IMR-90 (cell line): Measurements from ENCODE around the gene ANKRD13B. TPM values are rescaled to one million over a fixed set of nuclear protein-coding genes. Genes with fewer than 3 reads are reported as not detected.
A peak's percentile ranks its signal among the peaks of the same experiment; 100 is the strongest.

ENCODE experiments used
- ATAC-seq: fragments of 200-7000 bp; cut with Tn5 transposase; 2 replicates; pipeline ENCODE4 v1.9.1; 2020; ENCODE audit warnings: low read depth, mild to moderate bottlenecking, moderate library complexity
- BruUV-seq: library from RNA; stranded (reverse); fragments of 400-500 nt; replicated peaks from 2 replicates; lab custom pipeline; 2021; lab: Mats Ljungman, UMichigan
- CTCF ChIA-PET: fragments of 300-600 bp; formaldehyde crosslinking; extraction: SDS; loops from one replicate; lab custom pipeline; 2021; ENCODE audit warnings: antibody characterized with exemption; lab: Yijun Ruan, JAX
- POLR2A ChIA-PET: fragments of 300-600 bp; sonication (Branson Sonifier 250); formaldehyde crosslinking; loops from one replicate; lab custom pipeline; 2022; ENCODE audit warnings: antibody characterized with exemption; ENCODE audit not compliant: unreplicated experiment; lab: Charles Lee
- DNase-seq: peaks from one replicate; pipeline ENCODE4 v3.0.0; 2013
- H2AFZ ChIP-seq: replicated peaks from 2 replicates; pipeline ENCODE3; 2013; ENCODE audit warnings: low read length, mild to moderate bottlenecking; ENCODE audit not compliant: poor library complexity
- H2AK5ac ChIP-seq: 2 replicates; pipeline ENCODE4 v1.6.1; 2013; ENCODE audit warnings: low read depth, low read length, inconsistent platforms
- H2AK9ac ChIP-seq: replicated peaks from 2 replicates; pipeline ENCODE3; 2013; ENCODE audit warnings: mild to moderate bottlenecking, low read depth, low read length, moderate library complexity; ENCODE audit not compliant: poor library complexity
- H2BK120ac ChIP-seq: 2 replicates; pipeline ENCODE4 v1.6.1; 2013; ENCODE audit warnings: low read depth, low read length, inconsistent platforms
- H2BK15ac ChIP-seq: 3 replicates; pipeline ENCODE4 v1.6.1; 2013; ENCODE audit warnings: low read depth, low read length, inconsistent platforms
- H2BK20ac ChIP-seq: 2 replicates; pipeline ENCODE4 v1.6.1; 2013; ENCODE audit warnings: low read depth, mild to moderate bottlenecking, inconsistent platforms, low read length, moderate library complexity
- H2BK5ac ChIP-seq: 2 replicates; pipeline ENCODE4 v1.6.1; 2013; ENCODE audit warnings: mild to moderate bottlenecking, low read depth, low read length, inconsistent platforms; ENCODE audit not compliant: poor library complexity, severe bottlenecking
- H3K14ac ChIP-seq: replicated peaks from 2 replicates; pipeline ENCODE4 v1.6.1; 2013; ENCODE audit warnings: low read depth, low read length, inconsistent platforms
- H3K18ac ChIP-seq: 2 replicates; pipeline ENCODE4 v1.6.1; 2013; ENCODE audit warnings: low read depth, low read length, control low read depth
- H3K23ac ChIP-seq: 2 replicates; pipeline ENCODE4 v1.6.1; 2013; ENCODE audit warnings: low read depth, low read length, inconsistent platforms
- H3K27ac ChIP-seq: 2 replicates; pipeline ENCODE4 v1.5.1; 2013; ENCODE audit warnings: mild to moderate bottlenecking, control low read depth, low read length; ENCODE audit not compliant: insufficient read depth
- H3K27me3 ChIP-seq: 2 replicates; pipeline ENCODE4 v1.6.1; 2013; ENCODE audit warnings: low read length; ENCODE audit not compliant: control insufficient read depth, insufficient read depth
- H3K36me3 ChIP-seq: 2 replicates; pipeline ENCODE4 v1.6.1; 2013; ENCODE audit warnings: low read length, mixed read lengths; ENCODE audit not compliant: control insufficient read depth, insufficient read depth
- H3K4ac ChIP-seq: 2 replicates; pipeline ENCODE4 v1.6.1; 2013; ENCODE audit warnings: low read depth, low read length, inconsistent platforms
- H3K4me1 ChIP-seq: 2 replicates; pipeline ENCODE4 v1.6.1; 2013; ENCODE audit warnings: low read length, mixed read lengths; ENCODE audit not compliant: control insufficient read depth, insufficient read depth
- H3K4me2 ChIP-seq: 2 replicates; pipeline ENCODE4 v1.6.1; 2013; ENCODE audit warnings: low read depth, mild to moderate bottlenecking, control low read depth, low read length, moderate library complexity
- H3K4me3 ChIP-seq: 2 replicates; pipeline ENCODE4 v1.5.1; 2013; ENCODE audit warnings: low read depth, mild to moderate bottlenecking, control low read depth, low read length, moderate library complexity; ENCODE audit not compliant: insufficient read depth
- H3K56ac ChIP-seq: 2 replicates; pipeline ENCODE4 v1.6.1; 2013; ENCODE audit warnings: low read length, inconsistent platforms; ENCODE audit not compliant: insufficient read depth; ENCODE audit errors: extremely low read depth
- H3K79me1 ChIP-seq, 2 experiments: 2 replicates each; pipeline ENCODE4 v1.6.1; 2013; ENCODE audit warnings: low read length in 2 of 2, inconsistent platforms in 1 of 2, low read depth in 1 of 2
- H3K9ac ChIP-seq: 2 replicates; pipeline ENCODE4 v1.6.1; 2013; ENCODE audit warnings: low read depth, low read length, control low read depth
- H3K9me1 ChIP-seq: 2 replicates; pipeline ENCODE4 v1.6.1; 2013; ENCODE audit warnings: low read length, inconsistent platforms; ENCODE audit not compliant: insufficient read depth
- H3K9me3 ChIP-seq: 2 replicates; pipeline ENCODE4 v1.6.1; 2013; ENCODE audit warnings: low read length; ENCODE audit not compliant: control insufficient read depth, insufficient read depth
- H4K20me1 ChIP-seq: 2 replicates; pipeline ENCODE4 v1.6.1; 2013; ENCODE audit warnings: low read length, inconsistent platforms; ENCODE audit not compliant: insufficient read depth
- H4K5ac ChIP-seq: 2 replicates; pipeline ENCODE4 v1.6.1; 2013; ENCODE audit warnings: mild to moderate bottlenecking, low read depth, low read length, control low read depth
- H4K8ac ChIP-seq, 2 experiments: 2 replicates each; pipeline ENCODE4 v1.6.1; 2013; ENCODE audit warnings: low read depth in 2 of 2, low read length in 2 of 2, control low read depth in 1 of 2, inconsistent platforms in 1 of 2
- H4K91ac ChIP-seq: 2 replicates; pipeline ENCODE4 v1.6.1; 2013; ENCODE audit warnings: low read depth, low read length, inconsistent platforms; ENCODE audit not compliant: insufficient read depth
- CEBPB ChIP-seq: IDR thresholded peaks from 2 replicates; pipeline ENCODE4 v1.6.1; 2012; ENCODE audit warnings: low read depth, low read length, improper control_type of control experiment
- CHD1 ChIP-seq: IDR thresholded peaks from 2 replicates; pipeline ENCODE4 v1.6.1; 2012; ENCODE audit warnings: low read depth, low read length, improper control_type of control experiment
- CTCF ChIP-seq: conservative IDR thresholded peaks from 2 replicates; pipeline ENCODE4 v1.5.1; 2012; ENCODE audit warnings: mild to moderate bottlenecking, low read depth, low read length, improper control_type of control experiment
- FOS ChIP-seq: fragments of 150-350 bp; IDR thresholded peaks from 2 replicates; pipeline ENCODE4 v1.6.1; 2016; ENCODE audit warnings: low read depth, low read length
- MAFK ChIP-seq: IDR thresholded peaks from 2 replicates; pipeline ENCODE4 v1.6.1; 2012; ENCODE audit warnings: low read depth, low read length, improper control_type of control experiment
- NFE2L2 ChIP-seq: fragments of 150-350 bp; IDR thresholded peaks from 2 replicates; pipeline ENCODE4 v1.6.1; 2016; ENCODE audit warnings: low read depth, mild to moderate bottlenecking, low read length
- POLR2A ChIP-seq: IDR thresholded peaks from 2 replicates; pipeline ENCODE4 v1.6.1; 2012; ENCODE audit warnings: mild to moderate bottlenecking, low read depth, low read length
- RAD21 ChIP-seq: IDR thresholded peaks from 2 replicates; pipeline ENCODE4 v1.6.1; 2012; ENCODE audit warnings: low read length, improper control_type of control experiment
- RFX5 ChIP-seq: IDR thresholded peaks from 2 replicates; pipeline ENCODE4 v1.8.0; 2012; ENCODE audit warnings: low read depth, mild to moderate bottlenecking, low read length, moderate library complexity
- WGBS, 2 experiments: methylation state at CpG; one replicate each; pipeline versions ENCODE4 v1.1.5 to v1.1.7; 2013; ENCODE audit warnings: missing lambda C conversion rate in 2 of 2; ENCODE audit not compliant: insufficient read length in 1 of 2; ENCODE audit errors: extremely low coverage in 2 of 2; 5-methylcytosine and 5-hydroxymethylcytosine counted together
- dilution Hi-C: fragments of 300-500 bp; cut with HindIII; formaldehyde crosslinking; loops from one replicate; pipeline ENCODE4 v1.14.3; 2018; ENCODE audit warnings: low sequenced_read_pairs; ENCODE audit not compliant: unreplicated experiment
- in situ Hi-C: fragments of 300-500 bp; cut with MboI; formaldehyde crosslinking; loops from 3 replicates; pipeline ENCODE4 v1.14.3; 2019; ENCODE audit warnings: low sequenced_read_pairs, inconsistent platforms, mixed read lengths
- intact Hi-C: fragments of 100-400 bp; cut with micrococcal nuclease; formaldehyde crosslinking; loops from 2 replicates; pipeline ENCODE4 v1.10.0; 2022
- polyA plus RNA-seq, 3 experiments: library from polyadenylated mRNA; depleted of rRNA; stranded (reverse); fragments of >200 nt; gene quantifications; 2 replicates each; pipeline ENCODE4 v1.2.3, GENCODE V29; 2012; ENCODE audit warnings: low replicate concordance in 1 of 3
- total RNA-seq: library from RNA; depleted of rRNA; stranded (reverse); fragments of >200 nt; gene quantifications from 2 replicates; pipeline ENCODE4 v1.2.3, GENCODE V29; 2012
- TF ChIP-seq, protein P1 (sequence below): fragments of 150-350 bp; IDR thresholded peaks from 2 replicates; pipeline ENCODE4 v1.6.1; 2017; ENCODE audit warnings: mild to moderate bottlenecking, antibody characterized with exemption, low read length, low read depth
- TF ChIP-seq, protein P2 (sequence below): fragments of 150-350 bp; IDR thresholded peaks from 2 replicates; pipeline ENCODE4 v1.6.1; 2016; ENCODE audit warnings: low read depth, mild to moderate bottlenecking, low read length, moderate library complexity, borderline replicate concordance

ANKRD13B gene
- total and polyA plus RNA-seq, 2 of the 4 experiments (the other 2 are of a cell fraction), result 0.90 to 4.0 TPM

- no peak for DNase-seq
- no peak for ATAC-seq
- WGBS, 2 experiments, result 100% methylated on average over 1 of the region's 6 CpGs; no CpG with 5 or more reads in 1 of the 2 experiments
- POLR2A ChIA-PET, result no interaction called here
- Histone ChIP-seq H2BK5ac (no peak overlapping the region), H2BK120ac (no peak overlapping the region; the same call in 1 of the 2 replicates), H2AK5ac (peak overlapping the region; percentile 33; the same call in 1 of the 2 replicates), H2AFZ (no peak overlapping the region), H4K20me1 (no peaks in the 10 kb centered on the region), H3K4me3 (no peak overlapping the region), H3K18ac (no peak overlapping the region), H3K9ac (no peak overlapping the region), H3K14ac (no peak overlapping the region), H3K23ac (0 out of 2 replicates have a peak overlapping the region, but pooled peaks have one; percentile 34), H3K4me2 (no peak overlapping the region), H3K4me1 (peaks cover 11% of the 10 kb centered on the region), H3K4ac (peak overlapping the region; percentile 24; the same call in 1 of the 2 replicates), H2AK9ac (no peak overlapping the region), H4K91ac (no peak overlapping the region), H4K8ac (no peak overlapping the region), H3K9me1 (no peaks in the 10 kb centered on the region; the same call in 1 of the 2 replicates), H2BK20ac (no peak overlapping the region), H3K56ac (no peak overlapping the region), H3K36me3 (peaks cover 37% of the 10 kb centered on the region), H3K9me3 (no peaks in the 10 kb centered on the region), H2BK15ac (no peak overlapping the region), H3K79me1 (peaks cover 3 to 34% of the 10 kb centered on the region in 2 experiments), H3K27me3 (no peaks in the 10 kb centered on the region), H3K27ac (no peak overlapping the region), H4K5ac (no peak overlapping the region)
- dilution Hi-C loops (no loop called here), intact Hi-C loops (no loop called here), in situ Hi-C loops (no loop called here)
- no peak for TF ChIP-seq MAFK
- no peak for TF ChIP-seq FOS
- TF ChIP-seq CHD1, result no peak
- TF ChIP-seq CTCF, result no peak
- TF ChIP-seq POLR2A, result no peak
- no peak for TF ChIP-seq NFE2L2
- no peak for TF ChIP-seq CEBPB
- TF ChIP-seq, protein P1, sequence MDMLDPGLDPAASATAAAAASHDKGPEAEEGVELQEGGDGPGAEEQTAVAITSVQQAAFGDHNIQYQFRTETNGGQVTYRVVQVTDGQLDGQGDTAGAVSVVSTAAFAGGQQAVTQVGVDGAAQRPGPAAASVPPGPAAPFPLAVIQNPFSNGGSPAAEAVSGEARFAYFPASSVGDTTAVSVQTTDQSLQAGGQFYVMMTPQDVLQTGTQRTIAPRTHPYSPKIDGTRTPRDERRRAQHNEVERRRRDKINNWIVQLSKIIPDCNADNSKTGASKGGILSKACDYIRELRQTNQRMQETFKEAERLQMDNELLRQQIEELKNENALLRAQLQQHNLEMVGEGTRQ, result no peak
- TF ChIP-seq RAD21, result no peak
- no peak for TF ChIP-seq RFX5
- TF ChIP-seq, protein P2, sequence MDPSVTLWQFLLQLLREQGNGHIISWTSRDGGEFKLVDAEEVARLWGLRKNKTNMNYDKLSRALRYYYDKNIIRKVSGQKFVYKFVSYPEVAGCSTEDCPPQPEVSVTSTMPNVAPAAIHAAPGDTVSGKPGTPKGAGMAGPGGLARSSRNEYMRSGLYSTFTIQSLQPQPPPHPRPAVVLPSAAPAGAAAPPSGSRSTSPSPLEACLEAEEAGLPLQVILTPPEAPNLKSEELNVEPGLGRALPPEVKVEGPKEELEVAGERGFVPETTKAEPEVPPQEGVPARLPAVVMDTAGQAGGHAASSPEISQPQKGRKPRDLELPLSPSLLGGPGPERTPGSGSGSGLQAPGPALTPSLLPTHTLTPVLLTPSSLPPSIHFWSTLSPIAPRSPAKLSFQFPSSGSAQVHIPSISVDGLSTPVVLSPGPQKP, result no peak
- no TSS peak for BruUV-seq
- CTCF ChIA-PET, result interaction anchor here (2.3 kb wide), 1 partner anchor 202 kb away, joined by 13 read pairs; no protein-coding TSS in a partner anchor
These were observed 21.4 kb upstream of the ANKRD13B start for GRCh38 chr17:29571486-29571882.
